Loucy (cell line): Measurements from ENCODE around the gene PYCR2.

Experiments
- EZH2phosphoT487 ChIP-seq: fragments of 200-600 bp; IDR thresholded peaks from 2 replicates; pipeline ENCODE4 v1.6.1; 2018; ENCODE audit warnings: antibody characterized with exemption, mild to moderate bottlenecking, moderate library complexity, borderline replicate concordance
- TF ChIP-seq, protein P1 (sequence below): fragments of 200-600 bp; sonication (generic); conservative IDR thresholded peaks from 2 replicates; pipeline ENCODE4 v1.5.1; 2014; ENCODE audit warnings: mild to moderate bottlenecking, antibody characterized with exemption, low read length

DNA sequence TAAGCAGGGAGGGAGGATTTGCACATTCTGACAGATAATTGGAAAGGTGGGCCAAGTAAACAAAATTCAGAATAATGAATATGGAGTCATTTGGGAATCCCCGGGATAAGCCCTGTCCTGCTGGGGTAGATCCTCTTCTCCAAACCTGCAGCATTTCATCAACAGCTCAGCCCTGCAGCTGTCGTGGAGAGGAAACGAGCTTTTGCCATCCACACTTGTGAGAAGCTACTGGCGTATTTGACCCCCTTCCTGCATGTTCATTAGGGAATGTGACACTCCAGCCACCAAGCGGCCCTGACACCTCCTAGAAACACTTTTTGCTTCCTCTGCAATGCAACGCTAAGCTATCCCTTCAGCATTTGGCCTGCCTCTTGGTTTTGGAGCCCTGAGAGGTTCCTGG lies 25.0 kb upstream of the PYCR2 start:
- TF ChIP-seq, protein P1, sequence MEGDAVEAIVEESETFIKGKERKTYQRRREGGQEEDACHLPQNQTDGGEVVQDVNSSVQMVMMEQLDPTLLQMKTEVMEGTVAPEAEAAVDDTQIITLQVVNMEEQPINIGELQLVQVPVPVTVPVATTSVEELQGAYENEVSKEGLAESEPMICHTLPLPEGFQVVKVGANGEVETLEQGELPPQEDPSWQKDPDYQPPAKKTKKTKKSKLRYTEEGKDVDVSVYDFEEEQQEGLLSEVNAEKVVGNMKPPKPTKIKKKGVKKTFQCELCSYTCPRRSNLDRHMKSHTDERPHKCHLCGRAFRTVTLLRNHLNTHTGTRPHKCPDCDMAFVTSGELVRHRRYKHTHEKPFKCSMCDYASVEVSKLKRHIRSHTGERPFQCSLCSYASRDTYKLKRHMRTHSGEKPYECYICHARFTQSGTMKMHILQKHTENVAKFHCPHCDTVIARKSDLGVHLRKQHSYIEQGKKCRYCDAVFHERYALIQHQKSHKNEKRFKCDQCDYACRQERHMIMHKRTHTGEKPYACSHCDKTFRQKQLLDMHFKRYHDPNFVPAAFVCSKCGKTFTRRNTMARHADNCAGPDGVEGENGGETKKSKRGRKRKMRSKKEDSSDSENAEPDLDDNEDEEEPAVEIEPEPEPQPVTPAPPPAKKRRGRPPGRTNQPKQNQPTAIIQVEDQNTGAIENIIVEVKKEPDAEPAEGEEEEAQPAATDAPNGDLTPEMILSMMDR: no peak
- TF ChIP-seq EZH2phosphoT487: no peak
